GM12878 (cell line): Measurements from ENCODE around the gene GMNN. TPM values are rescaled to one million over a fixed set of nuclear protein-coding genes. Genes with fewer than 3 reads are reported as not detected.

Experiments used
- ATAC-seq: fragments of 200-7000 bp; cut with Tn5 transposase; 3 replicates; pipeline ENCODE4 v1.9.1; 2020; ENCODE audit warnings: mild to moderate bottlenecking, moderate library complexity
- BruUV-seq: library from RNA; stranded (reverse); fragments of 400-500 nt; replicated peaks from 2 replicates; lab custom pipeline; 2021; lab: Mats Ljungman, UMichigan
- CTCF ChIA-PET: fragments of 300-600 bp; sonication (Branson Sonifier 250); formaldehyde crosslinking; extraction: SDS; loops from one replicate; lab custom pipeline; 2021; ENCODE audit warnings: inconsistent platforms; lab: Yijun Ruan, JAX
- POLR2A ChIA-PET: fragments of 350-600 bp; formaldehyde crosslinking; extraction: SDS; loops from one replicate; lab custom pipeline; 2021; ENCODE audit warnings: inconsistent platforms; lab: Charles Lee
- RAD21 ChIA-PET: fragments of 300-600 bp; sonication (Branson Sonifier 250); formaldehyde crosslinking; loops from one replicate; lab custom pipeline; 2023; ENCODE audit warnings: antibody characterized with exemption; ENCODE audit not compliant: unreplicated experiment; lab: Charles Lee
- SMC1A ChIA-PET: fragments of 300-600 bp; sonication (Branson Sonifier 250); formaldehyde crosslinking; loops from one replicate; lab custom pipeline; 2023; ENCODE audit not compliant: unreplicated experiment, uncharacterized antibody; lab: Charles Lee
- DNase-seq: peaks from one replicate; pipeline ENCODE4 v3.0.0-alpha.2; 2011; ENCODE audit warnings: low read depth, low spot score
- FAIRE-seq: peaks from 3 replicates; lab custom pipeline; 2011; peaks lifted over from hg19 to GRCh38; lab: Jason Lieb, UNC
- H2AFZ ChIP-seq: 2 replicates; pipeline ENCODE4 v1.6.0; 2011; ENCODE audit warnings: low read depth, low read length, control low read depth; ENCODE audit not compliant: control insufficient read depth
- H3K27ac ChIP-seq: 2 replicates; pipeline ENCODE4 v1.5.1; 2011; ENCODE audit warnings: control low read depth; ENCODE audit not compliant: control insufficient read depth, insufficient read depth
- H3K27me3 ChIP-seq, 2 experiments: replicated peaks in 1 of 2; 2 replicates each; pipeline versions ENCODE4 v1.6.0 to v1.6.1; 2011; ENCODE audit warnings: low read length in 1 of 2; ENCODE audit not compliant: control insufficient read depth in 2 of 2, insufficient read depth in 2 of 2
- H3K36me3 ChIP-seq, 2 experiments: 2 replicates each; pipeline ENCODE4 v1.5.1; 2011; ENCODE audit warnings: low read length in 1 of 2; ENCODE audit not compliant: control insufficient read depth in 2 of 2, insufficient read depth in 2 of 2
- H3K4me1 ChIP-seq: 2 replicates; pipeline ENCODE4 v1.6.1; 2011; ENCODE audit warnings: mild to moderate bottlenecking, low read length, moderate library complexity, mixed read lengths; ENCODE audit not compliant: control insufficient read depth, insufficient read depth
- H3K4me2 ChIP-seq: 2 replicates; pipeline ENCODE4 v1.6.0; 2011; ENCODE audit warnings: control low read depth; ENCODE audit not compliant: control insufficient read depth, insufficient read depth
- H3K4me3 ChIP-seq: fragments of 200-600 bp; sonication (generic); 2 replicates; pipeline ENCODE4 v1.5.1; 2016
- H3K79me2 ChIP-seq: 2 replicates; pipeline ENCODE4 v1.6.0; 2011; ENCODE audit warnings: low read length; ENCODE audit not compliant: control insufficient read depth, insufficient read depth
- H3K9ac ChIP-seq: 2 replicates; pipeline ENCODE4 v1.8.0; 2011; ENCODE audit warnings: low read length, control low read depth, mixed read lengths; ENCODE audit not compliant: control insufficient read depth, insufficient read depth
- H3K9me3 ChIP-seq: replicated peaks from 3 replicates; pipeline ENCODE4 v1.5.1; 2011; ENCODE audit warnings: mild to moderate bottlenecking, low read length; ENCODE audit not compliant: control insufficient read depth, insufficient read depth
- H4K20me1 ChIP-seq: 2 replicates; pipeline ENCODE4 v1.6.0; 2011; ENCODE audit not compliant: control insufficient read depth, insufficient read depth
- CBFB ChIP-seq: IDR thresholded peaks from 2 replicates; pipeline ENCODE4 v1.6.1; 2016; ENCODE audit warnings: antibody characterized with exemption, low read depth
- CHD4 ChIP-seq: fragments of 200-600 bp; sonication (generic); IDR thresholded peaks from 2 replicates; pipeline ENCODE4 v1.6.1; 2016; ENCODE audit warnings: mild to moderate bottlenecking
- IRF3 ChIP-seq: fragments of 450-650 bp; IDR thresholded peaks from 2 replicates; pipeline ENCODE4 v1.6.1; 2014; ENCODE audit warnings: mild to moderate bottlenecking
- KDM1A ChIP-seq: fragments of 200-600 bp; sonication (generic); IDR thresholded peaks from 2 replicates; pipeline ENCODE4 v1.6.1; 2016; ENCODE audit warnings: borderline replicate concordance
- POU2F2 ChIP-seq: IDR thresholded peaks from 3 replicates; pipeline ENCODE4 v1.6.1; 2011; ENCODE audit warnings: low read depth, mild to moderate bottlenecking, low read length, borderline replicate concordance
- RAD21 ChIP-seq: IDR thresholded peaks from 2 replicates; pipeline ENCODE4 v1.6.1; 2011; ENCODE audit warnings: mild to moderate bottlenecking, low read depth, low read length, moderate library complexity; ENCODE audit not compliant: insufficient read depth
- RAD51 ChIP-seq: fragments of 450-650 bp; IDR thresholded peaks from 2 replicates; pipeline ENCODE4 v1.6.1; 2016; ENCODE audit warnings: moderate library complexity, mild to moderate bottlenecking, inconsistent platforms
- SMC3 ChIP-seq: IDR thresholded peaks from 2 replicates; pipeline ENCODE4 v1.6.1; 2011; ENCODE audit warnings: low read length, improper control_type of control experiment, borderline replicate concordance
- SRF ChIP-seq, 2 experiments: IDR thresholded peaks; 2 replicates each; pipeline ENCODE4 v1.6.1; 2011; ENCODE audit warnings: low read depth in 2 of 2, low read length in 2 of 2, mild to moderate bottlenecking in 1 of 2, moderate library complexity in 1 of 2
- SUZ12 ChIP-seq: fragments of 200-600 bp; sonication (generic); IDR thresholded peaks from one replicate; pipeline ENCODE4 v1.6.1; 2018; ENCODE audit warnings: antibody characterized with exemption, mild to moderate bottlenecking; ENCODE audit not compliant: unreplicated experiment
- WGBS: methylation state at CpG from one replicate; pipeline ENCODE4 v1.1.6; 2016; ENCODE audit warnings: low lambda C conversion rate; ENCODE audit not compliant: insufficient replicate concordance, insufficient coverage; ENCODE audit errors: missing lambda C conversion rate; 5-methylcytosine and 5-hydroxymethylcytosine counted together
- in situ Hi-C: fragments of 300-500 bp; cut with MboI; formaldehyde crosslinking; loops from 9 replicates; pipeline ENCODE4 v1.14.3; 2018; ENCODE audit warnings: mixed read lengths
- intact Hi-C: fragments of 100-400 bp; cut with micrococcal nuclease; formaldehyde crosslinking; loops from one replicate; pipeline ENCODE4 v1.14.2; 2022; ENCODE audit not compliant: unreplicated experiment
- polyA plus RNA-seq, 11 experiments: library from polyadenylated mRNA; depleted of rRNA in 4 of 11; unstranded in 6 of 11; stranded (reverse) in 5 of 11; fragments of >200 nt; fragmentation: Nextera tagmentation in 4 of 11; fragmentation: Illumina TruSeq in 1 of 11; extraction: Ambion mirVana in 4 of 11; extraction: Trizol in 1 of 11; gene quantifications; 1 replicate in 1 of 11; 2 replicates in 10 of 11; pipeline versions ENCODE4 v1.2.1 to v1.2.3, GENCODE V29; 2011 to 2016; ENCODE audit warnings: inconsistent platforms in 2 of 11, missing spikeins in 2 of 11, low read depth in 1 of 11
- total RNA-seq, 4 experiments: library from RNA; depleted of rRNA in 3 of 4; stranded (reverse); fragments of >200 nt in 3 of 4; fragmentation: Illumina TruSeq in 1 of 4; extraction: Trizol in 1 of 4; gene quantifications; 2 replicates each; pipeline versions ENCODE4 v1.2.1 to v1.2.3, GENCODE V29; 2013 to 2021
- TF ChIP-seq, protein P1 (sequence below), 3 experiments: IDR thresholded peaks in 2 of 3; conservative IDR thresholded peaks in 1 of 3; 2 replicates each; pipeline ENCODE4 v1.5.1; 2011; ENCODE audit warnings: low read depth in 3 of 3, low read length in 3 of 3, mild to moderate bottlenecking in 3 of 3, control low read depth in 2 of 3, moderate library complexity in 2 of 3, inconsistent platforms in 1 of 3, mixed read lengths in 1 of 3; ENCODE audit not compliant: control insufficient read depth in 2 of 3, insufficient read depth in 1 of 3; ENCODE audit errors: extremely low read depth in 1 of 3
- TF ChIP-seq, protein P2 (sequence below): IDR thresholded peaks from 2 replicates; pipeline ENCODE4 v1.6.1; 2012; ENCODE audit warnings: improper control_type of control experiment, low read depth, low read length; ENCODE audit not compliant: insufficient replicate concordance

GMNN gene
- total and polyA plus RNA-seq, 10 of the 15 experiments (the other 5 are each of a cell fraction or from before 2014, with no cell fraction given), result 51.9 to 153 (median 105) TPM

DNA sequence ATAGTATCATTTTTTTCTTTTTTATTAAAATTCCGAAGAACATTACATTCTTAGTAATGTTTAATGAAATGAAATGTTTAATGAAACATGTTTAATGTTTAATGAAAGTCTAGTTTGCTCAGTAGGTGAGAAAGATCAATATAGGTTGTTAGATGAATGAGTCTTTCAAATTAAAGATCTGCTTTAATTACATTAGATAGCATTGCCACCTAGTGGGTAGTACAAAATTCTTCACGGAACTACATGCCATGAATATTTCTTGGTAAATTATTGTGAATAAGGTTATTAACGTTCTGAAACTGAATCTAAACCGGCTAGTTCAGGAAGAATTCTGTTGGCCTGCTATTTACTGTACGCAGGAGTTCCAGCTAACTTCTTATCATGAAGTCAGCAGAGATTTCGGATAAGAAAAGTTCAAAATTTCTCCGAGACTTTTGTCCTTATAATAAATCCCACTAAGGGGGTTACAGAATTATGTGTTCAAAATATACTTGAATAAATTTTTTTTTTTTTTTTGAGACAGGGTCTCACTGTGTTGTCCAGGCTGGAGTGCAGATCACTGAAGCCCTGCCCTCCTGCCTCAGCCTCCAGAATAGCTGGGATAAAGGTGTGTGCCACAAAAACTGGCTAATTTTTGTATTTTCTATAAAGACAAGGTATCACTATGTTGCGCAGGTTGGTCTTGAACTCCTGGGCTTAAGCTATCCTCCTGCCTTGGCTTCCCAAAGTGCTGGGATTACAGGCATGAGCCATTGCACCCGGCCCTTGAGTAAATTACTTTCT lies 7.9 kb upstream of the GMNN start:
- peak; percentile 86 for ATAC-seq
- H3K79me2 ChIP-seq, result no peaks in the 10 kb centered on the region
- RAD21 ChIA-PET, result interaction anchor here (0.7 to 1.5 kb wide), 7 partner anchors 45 to 273 kb away, joined by 3 to 7 read pairs (median 3); no protein-coding TSS in a partner anchor
- H3K27me3 ChIP-seq, result no peaks in the 10 kb centered on the region
- CTCF ChIA-PET, result interaction anchor here (0.6 to 4.0 kb wide), 30 partner anchors 8 to 490 kb away, joined by 3 to 45 read pairs (median 4); partner anchors contain the start of genes ALDH5A1 and GMNN
- peak overlapping the region; percentile 58 for H2AFZ ChIP-seq
- no TSS peak for BruUV-seq
- no peak overlapping the region; the same call in 1 of the 2 replicates for H3K4me2 ChIP-seq
- no peak overlapping the region for H3K4me3 ChIP-seq
- no peaks in the 10 kb centered on the region for H3K4me1 ChIP-seq
- in situ Hi-C loops (no loop called here), intact Hi-C loops (loop anchor here (1.0 to 5.0 kb wide), 3 partner anchors 46 to 485 kb away; no protein-coding TSS in a partner anchor)
- POLR2A ChIA-PET, result interaction anchor here (0.7 kb wide), 1 partner anchor 17 kb away, joined by 3 read pairs; no protein-coding TSS in a partner anchor
- no peaks in the 10 kb centered on the region for H4K20me1 ChIP-seq
- H3K36me3 ChIP-seq, result no peaks in the 10 kb centered on the region
- no peak overlapping the region for H3K27ac ChIP-seq
- no peak overlapping the region for H3K9ac ChIP-seq
- FAIRE-seq, result peak; percentile 64
- WGBS, result 36% methylated on average over 9 of the region's 9 CpGs
- no peaks in the 10 kb centered on the region for H3K9me3 ChIP-seq
- DNase-seq, result no peak
- SMC1A ChIA-PET, result interaction anchor here (0.8 to 3.5 kb wide), 15 partner anchors 9 to 484 kb away, joined by 3 to 16 read pairs (median 3); partner anchors contain the start of gene C6orf62
- TF ChIP-seq SMC3 (peak; percentile 69; the same call in 1 of the 2 replicates), KDM1A (no peak), CBFB (no peak), IRF3 (no peak), SUZ12 (no peak), POU2F2 (no peak), CHD4 (no peak), RAD21 (peak; percentile 75), RAD51 (no peak), SRF (IDR thresholded peaks at IDR 0.05; ENCODE audit: low read depth in 2 of 2, low read length in 2 of 2) (no peak)
- TF ChIP-seq, protein P1, sequence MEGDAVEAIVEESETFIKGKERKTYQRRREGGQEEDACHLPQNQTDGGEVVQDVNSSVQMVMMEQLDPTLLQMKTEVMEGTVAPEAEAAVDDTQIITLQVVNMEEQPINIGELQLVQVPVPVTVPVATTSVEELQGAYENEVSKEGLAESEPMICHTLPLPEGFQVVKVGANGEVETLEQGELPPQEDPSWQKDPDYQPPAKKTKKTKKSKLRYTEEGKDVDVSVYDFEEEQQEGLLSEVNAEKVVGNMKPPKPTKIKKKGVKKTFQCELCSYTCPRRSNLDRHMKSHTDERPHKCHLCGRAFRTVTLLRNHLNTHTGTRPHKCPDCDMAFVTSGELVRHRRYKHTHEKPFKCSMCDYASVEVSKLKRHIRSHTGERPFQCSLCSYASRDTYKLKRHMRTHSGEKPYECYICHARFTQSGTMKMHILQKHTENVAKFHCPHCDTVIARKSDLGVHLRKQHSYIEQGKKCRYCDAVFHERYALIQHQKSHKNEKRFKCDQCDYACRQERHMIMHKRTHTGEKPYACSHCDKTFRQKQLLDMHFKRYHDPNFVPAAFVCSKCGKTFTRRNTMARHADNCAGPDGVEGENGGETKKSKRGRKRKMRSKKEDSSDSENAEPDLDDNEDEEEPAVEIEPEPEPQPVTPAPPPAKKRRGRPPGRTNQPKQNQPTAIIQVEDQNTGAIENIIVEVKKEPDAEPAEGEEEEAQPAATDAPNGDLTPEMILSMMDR (IDR thresholded peaks at IDR 0.05 in 2 of 3, conservative IDR thresholded peaks at IDR 0.05 in 1 of 3; ENCODE audit: control insufficient read depth in 2 of 3, extremely low read depth in 1 of 3, insufficient read depth in 1 of 3, low read depth in 3 of 3, low read length in 3 of 3), result peak; percentile 24 to 68 (median 45); a peak in 3 of 6 replicates
- TF ChIP-seq, protein P2, sequence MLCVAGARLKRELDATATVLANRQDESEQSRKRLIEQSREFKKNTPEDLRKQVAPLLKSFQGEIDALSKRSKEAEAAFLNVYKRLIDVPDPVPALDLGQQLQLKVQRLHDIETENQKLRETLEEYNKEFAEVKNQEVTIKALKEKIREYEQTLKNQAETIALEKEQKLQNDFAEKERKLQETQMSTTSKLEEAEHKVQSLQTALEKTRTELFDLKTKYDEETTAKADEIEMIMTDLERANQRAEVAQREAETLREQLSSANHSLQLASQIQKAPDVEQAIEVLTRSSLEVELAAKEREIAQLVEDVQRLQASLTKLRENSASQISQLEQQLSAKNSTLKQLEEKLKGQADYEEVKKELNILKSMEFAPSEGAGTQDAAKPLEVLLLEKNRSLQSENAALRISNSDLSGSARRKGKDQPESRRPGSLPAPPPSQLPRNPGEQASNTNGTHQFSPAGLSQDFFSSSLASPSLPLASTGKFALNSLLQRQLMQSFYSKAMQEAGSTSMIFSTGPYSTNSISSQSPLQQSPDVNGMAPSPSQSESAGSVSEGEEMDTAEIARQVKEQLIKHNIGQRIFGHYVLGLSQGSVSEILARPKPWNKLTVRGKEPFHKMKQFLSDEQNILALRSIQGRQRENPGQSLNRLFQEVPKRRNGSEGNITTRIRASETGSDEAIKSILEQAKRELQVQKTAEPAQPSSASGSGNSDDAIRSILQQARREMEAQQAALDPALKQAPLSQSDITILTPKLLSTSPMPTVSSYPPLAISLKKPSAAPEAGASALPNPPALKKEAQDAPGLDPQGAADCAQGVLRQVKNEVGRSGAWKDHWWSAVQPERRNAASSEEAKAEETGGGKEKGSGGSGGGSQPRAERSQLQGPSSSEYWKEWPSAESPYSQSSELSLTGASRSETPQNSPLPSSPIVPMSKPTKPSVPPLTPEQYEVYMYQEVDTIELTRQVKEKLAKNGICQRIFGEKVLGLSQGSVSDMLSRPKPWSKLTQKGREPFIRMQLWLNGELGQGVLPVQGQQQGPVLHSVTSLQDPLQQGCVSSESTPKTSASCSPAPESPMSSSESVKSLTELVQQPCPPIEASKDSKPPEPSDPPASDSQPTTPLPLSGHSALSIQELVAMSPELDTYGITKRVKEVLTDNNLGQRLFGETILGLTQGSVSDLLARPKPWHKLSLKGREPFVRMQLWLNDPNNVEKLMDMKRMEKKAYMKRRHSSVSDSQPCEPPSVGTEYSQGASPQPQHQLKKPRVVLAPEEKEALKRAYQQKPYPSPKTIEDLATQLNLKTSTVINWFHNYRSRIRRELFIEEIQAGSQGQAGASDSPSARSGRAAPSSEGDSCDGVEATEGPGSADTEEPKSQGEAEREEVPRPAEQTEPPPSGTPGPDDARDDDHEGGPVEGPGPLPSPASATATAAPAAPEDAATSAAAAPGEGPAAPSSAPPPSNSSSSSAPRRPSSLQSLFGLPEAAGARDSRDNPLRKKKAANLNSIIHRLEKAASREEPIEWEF, result peak; percentile 49
